H9 (cell line): ENCODE results near the gene TRIOBP. TPM values are rescaled to one million over a fixed set of nuclear protein-coding genes. Genes with fewer than 3 reads are reported as not detected.
A peak's percentile ranks its signal among the peaks of the same experiment; 100 is the strongest.
"Not testable (repeated sequence)": the region's sequence is repeated elsewhere in the genome, so short reads cannot be mapped to it uniquely, and the experiment has no call there.

Experiments used
- DNase-seq: peaks from one replicate; pipeline ENCODE4 v3.0.0-alpha.2; 2017
- H2AFZ ChIP-seq: one replicate; pipeline ENCODE4 v1.6.1; 2013; ENCODE audit warnings: mild to moderate bottlenecking, low read length, control low read depth, moderate library complexity
- H2AK5ac ChIP-seq: 2 replicates; pipeline ENCODE4 v1.6.1; 2013; ENCODE audit warnings: low read length, control low read depth, mixed read lengths; ENCODE audit not compliant: insufficient read length
- H2BK120ac ChIP-seq: one replicate; pipeline ENCODE4 v1.6.1; 2013; ENCODE audit warnings: low read depth, mild to moderate bottlenecking, low read length, control low read depth, inconsistent platforms; ENCODE audit not compliant: poor library complexity, severe bottlenecking
- H2BK12ac ChIP-seq: 2 replicates; pipeline ENCODE4 v1.6.1; 2013; ENCODE audit warnings: low read length, control low read depth, mixed read lengths, low read depth; ENCODE audit not compliant: insufficient read length
- H2BK15ac ChIP-seq: 2 replicates; pipeline ENCODE4 v1.6.1; 2013; ENCODE audit warnings: low read depth, low read length, control low read depth
- H2BK20ac ChIP-seq: one replicate; pipeline ENCODE4 v1.6.1; 2013; ENCODE audit warnings: low read depth, mild to moderate bottlenecking, low read length, control low read depth, inconsistent platforms; ENCODE audit not compliant: poor library complexity, severe bottlenecking
- H2BK5ac ChIP-seq: 2 replicates; pipeline ENCODE4 v1.6.1; 2013; ENCODE audit warnings: low read length, control low read depth, mixed read lengths; ENCODE audit not compliant: insufficient read length
- H3K14ac ChIP-seq: 2 replicates; pipeline ENCODE4 v1.6.1; 2013; ENCODE audit warnings: low read length, control low read depth; ENCODE audit not compliant: insufficient read depth
- H3K18ac ChIP-seq: 2 replicates; pipeline ENCODE4 v1.6.1; 2013; ENCODE audit warnings: low read depth, mild to moderate bottlenecking, mixed read lengths, low read length, control low read depth; ENCODE audit not compliant: insufficient read length
- H3K23ac ChIP-seq: 2 replicates; pipeline ENCODE4 v1.6.1; 2013; ENCODE audit warnings: low read length, control low read depth, mixed read lengths, low read depth; ENCODE audit not compliant: insufficient read length
- H3K23me2 ChIP-seq: 2 replicates; pipeline ENCODE4 v1.6.1; 2013; ENCODE audit warnings: low read depth, mild to moderate bottlenecking, mixed read lengths, low read length, control low read depth; ENCODE audit not compliant: insufficient read length, poor library complexity, severe bottlenecking
- H3K27ac ChIP-seq: 2 replicates; pipeline ENCODE4 v1.5.1; 2013; ENCODE audit warnings: low read length, control low read depth, mixed read lengths, low read depth; ENCODE audit not compliant: insufficient read length
- H3K27me3 ChIP-seq: 2 replicates; pipeline ENCODE4 v1.6.1; 2013; ENCODE audit warnings: low read length, control low read depth, inconsistent platforms; ENCODE audit not compliant: insufficient read depth
- H3K4ac ChIP-seq: 2 replicates; pipeline ENCODE4 v1.6.1; 2013; ENCODE audit warnings: low read depth, mild to moderate bottlenecking, control low read depth, inconsistent platforms, low read length, moderate library complexity
- H3K4me1 ChIP-seq: 2 replicates; pipeline ENCODE4 v1.6.1; 2013; ENCODE audit warnings: low read length, control low read depth, inconsistent platforms; ENCODE audit not compliant: insufficient read depth
- H3K4me2 ChIP-seq: 2 replicates; pipeline ENCODE4 v1.6.1; 2013; ENCODE audit warnings: low read length, control low read depth, mixed read lengths; ENCODE audit not compliant: insufficient read length, insufficient read depth
- H3K56ac ChIP-seq: 2 replicates; pipeline ENCODE4 v1.6.1; 2013; ENCODE audit warnings: low read depth, mild to moderate bottlenecking, mixed read lengths, low read length, control low read depth; ENCODE audit not compliant: insufficient read length
- H3K79me1 ChIP-seq: 2 replicates; pipeline ENCODE4 v1.6.1; 2013; ENCODE audit warnings: low read depth, mild to moderate bottlenecking, moderate library complexity, low read length, control low read depth, inconsistent platforms; ENCODE audit not compliant: insufficient read depth, poor library complexity, severe bottlenecking
- H3K79me2 ChIP-seq: 2 replicates; pipeline ENCODE4 v1.6.1; 2013; ENCODE audit warnings: low read length, control low read depth, inconsistent platforms; ENCODE audit not compliant: insufficient read depth
- H3K9ac ChIP-seq: 2 replicates; pipeline ENCODE4 v1.6.1; 2013; ENCODE audit warnings: low read length, control low read depth, mixed read lengths; ENCODE audit not compliant: insufficient read length; ENCODE audit errors: extremely low read depth
- H3K9me3 ChIP-seq: one replicate; pipeline ENCODE4 v1.6.1; 2013; ENCODE audit warnings: low read depth, low read length, inconsistent platforms; ENCODE audit not compliant: control insufficient read depth
- H3T11ph ChIP-seq: one replicate; pipeline ENCODE4 v1.6.1; 2013; ENCODE audit warnings: mild to moderate bottlenecking, low read length, control low read depth, inconsistent platforms
- H4K20me1 ChIP-seq: one replicate; pipeline ENCODE4 v1.6.1; 2013; ENCODE audit not compliant: control insufficient read depth, insufficient read length, insufficient read depth
- H4K5ac ChIP-seq: 2 replicates; pipeline ENCODE4 v1.6.1; 2013; ENCODE audit warnings: low read depth, mild to moderate bottlenecking, mixed read lengths, low read length, control low read depth; ENCODE audit not compliant: insufficient read length
- H4K8ac ChIP-seq: replicated peaks from 2 replicates; pipeline ENCODE4 v1.6.1; 2013; ENCODE audit warnings: low read length, control low read depth, mixed read lengths, low read depth; ENCODE audit not compliant: insufficient read length
- H4K91ac ChIP-seq: 2 replicates; pipeline ENCODE4 v1.6.1; 2013; ENCODE audit warnings: low read depth, mild to moderate bottlenecking, moderate library complexity, mixed read lengths, low read length, control low read depth; ENCODE audit not compliant: insufficient read length
- H3K27ac Mint-ChIP-seq, 3 experiments: 2 replicates in 2 of 3; 3 replicates in 1 of 3; pipeline ENCODE4 v1.8.0; 2020 to 2021; ENCODE audit warnings: mixed read lengths in 3 of 3, mild to moderate bottlenecking in 1 of 3, moderate library complexity in 1 of 3
- H3K27me3 Mint-ChIP-seq: 2 replicates; pipeline ENCODE4 v1.8.0; 2021; ENCODE audit warnings: low read depth, mild to moderate bottlenecking, moderate library complexity, mixed read lengths
- H3K36me3 Mint-ChIP-seq, 3 experiments: 2 replicates in 2 of 3; 3 replicates in 1 of 3; pipeline ENCODE4 v1.8.0; 2020 to 2021; ENCODE audit warnings: low read depth in 3 of 3, mixed read lengths in 3 of 3; ENCODE audit not compliant: insufficient read depth in 1 of 3
- H3K4me1 Mint-ChIP-seq, 2 experiments: 2 replicates each; pipeline ENCODE4 v1.8.0; 2020; ENCODE audit warnings: mixed read lengths in 2 of 2
- H3K4me3 Mint-ChIP-seq, 2 experiments: 2 replicates in 1 of 2; 3 replicates in 1 of 2; pipeline ENCODE4 v1.8.0; 2020 to 2021; ENCODE audit warnings: mild to moderate bottlenecking in 2 of 2, mixed read lengths in 2 of 2, moderate library complexity in 1 of 2
- H3K9me3 Mint-ChIP-seq, 2 experiments: 2 replicates in 1 of 2; 3 replicates in 1 of 2; pipeline ENCODE4 v1.8.0; 2020; ENCODE audit warnings: mild to moderate bottlenecking in 2 of 2, mixed read lengths in 2 of 2, moderate library complexity in 1 of 2
- WGBS: extraction: QIAGEN DNeasy Blood & Tissue Kit; methylation state at CpG from one replicate; pipeline ENCODE4 v1.1.7; 2013; ENCODE audit warnings: missing lambda C conversion rate, low lambda C conversion rate, mixed read lengths; ENCODE audit not compliant: insufficient read length; ENCODE audit errors: extremely low coverage; 5-methylcytosine and 5-hydroxymethylcytosine counted together
- total RNA-seq: library from RNA; stranded (reverse); gene quantifications from 2 replicates; pipeline ENCODE4 v1.2.1, GENCODE V29; 2021

Gene TRIOBP
- total RNA-seq, 1 experiment from 2014 or later = 52.7 TPM

- H3K23ac ChIP-seq, DNase-seq, H3K9me3 Mint-ChIP-seq, H3K4me1 ChIP-seq, H3K14ac ChIP-seq, H2BK20ac ChIP-seq, H2AFZ ChIP-seq, H3T11ph ChIP-seq, H4K8ac ChIP-seq, H3K9me3 ChIP-seq, H3K79me2 ChIP-seq, H4K5ac ChIP-seq, H3K9ac ChIP-seq, H3K4me2 ChIP-seq, H3K56ac ChIP-seq, H2BK15ac ChIP-seq, H2AK5ac ChIP-seq, H4K91ac ChIP-seq, H3K18ac ChIP-seq, H4K20me1 ChIP-seq, H3K27ac ChIP-seq, H3K27me3 ChIP-seq, H2BK12ac ChIP-seq, H3K27me3 Mint-ChIP-seq, H3K23me2 ChIP-seq, H2BK5ac ChIP-seq, H2BK120ac ChIP-seq, H3K4ac ChIP-seq, H3K79me1 ChIP-seq: not testable (repeated sequence)
- peak overlapping the region; percentile 86 to 97 for H3K4me3 Mint-ChIP-seq
- H3K4me1 Mint-ChIP-seq = peaks cover 11 to 12% of the 10 kb centered on the region in 2 experiments
- peak overlapping the region in 2 of 3 experiments; percentile 75 to 85; a peak in 2 of 7 replicates for H3K27ac Mint-ChIP-seq
- WGBS = no CpG with 5 or more reads among the region's 13 CpGs
- H3K36me3 Mint-ChIP-seq = peaks cover 14 to 47% (median 45%) of the 10 kb centered on the region in 3 experiments
Measured at GRCh38 chr22:37696260-37696656, 590 bp upstream of the TRIOBP start.
